ENCODE data around the gene GADD45A. TPM values are rescaled to one million over a fixed set of nuclear protein-coding genes. Genes with fewer than 3 reads are reported as not detected.

Gene GADD45A
- total RNA-seq, 1 experiment from 2014 or later: 34.5 TPM

GRCh38 chr1:67721650-67722291 is 36.8 kb downstream of the GADD45A start (continued):
- no peak for TF ChIP-seq ZNF281 (CRISPR knock-in tag; IDR thresholded peaks at IDR 0.05)

GRCh38 chr1:67722292-67722944 is 37.4 kb downstream of the GADD45A start:
- ChIA-PET CTCF (interaction anchor here (1.6 to 3.2 kb wide), 3 partner anchors 9 to 38 kb away, joined by 3 to 20 read pairs (median 3); no protein-coding TSS in a partner anchor), POLR2A (interaction anchor here (0.5 kb wide), 1 partner anchor 275 kb away, joined by 3 read pairs; no protein-coding TSS in a partner anchor)
- Mint-ChIP-seq H3K4me3 (no peak overlapping the region), H3K9me3 (no peaks in the 10 kb centered on the region), H3K36me3 (no peaks in the 10 kb centered on the region), H3K4me1 (peaks cover 17% of the 10 kb centered on the region), H3K27me3 (ENCODE audit: low read depth) (no peaks in the 10 kb centered on the region), H3K27ac (no peak overlapping the region)
- ATAC-seq: no peak
- no peak for DNase-seq (ENCODE audit: low spot score)
- TF ChIP-seq IRF1 (CRISPR knock-in tag; IDR thresholded peaks at IDR 0.05): no peak

- no peaks in the 10 kb centered on the region for H3K9me3 Mint-ChIP-seq
- H3K4me1 Mint-ChIP-seq: peaks cover 17% of the 10 kb centered on the region
- DNase-seq (ENCODE audit: low spot score) (no peak), ATAC-seq (no peak)
- H3K27ac Mint-ChIP-seq: no peak overlapping the region
- ChIA-PET POLR2A (interaction anchor here (0.5 kb wide), 1 partner anchor 275 kb away, joined by 3 read pairs; no protein-coding TSS in a partner anchor), CTCF (no interaction called here)
- H3K36me3 Mint-ChIP-seq: no peaks in the 10 kb centered on the region
- H3K27me3 Mint-ChIP-seq (ENCODE audit: low read depth): no peaks in the 10 kb centered on the region
- H3K4me3 Mint-ChIP-seq: no peak overlapping the region
- TF ChIP-seq E2F5 (CRISPR knock-in tag; IDR thresholded peaks at IDR 0.05) (no peak), CREM (CRISPR knock-in tag; IDR thresholded peaks at IDR 0.05) (no peak), ZNF219 (CRISPR knock-in tag; IDR thresholded peaks at IDR 0.05; ENCODE audit: borderline replicate concordance) (no peak), GABPB1 (CRISPR knock-in tag; IDR thresholded peaks at IDR 0.05) (no peak), KAT7 (CRISPR knock-in tag; IDR thresholded peaks at IDR 0.05; ENCODE audit: borderline replicate concordance) (no peak), ZMAT4 (CRISPR knock-in tag; IDR thresholded peaks at IDR 0.05) (no peak), ZNF232 (CRISPR knock-in tag; IDR thresholded peaks at IDR 0.05) (no peak), ZNF281 (CRISPR knock-in tag; IDR thresholded peaks at IDR 0.05) (no peak), TCF7 (CRISPR knock-in tag; IDR thresholded peaks at IDR 0.05; ENCODE audit: low read depth) (no peak), TEAD4 (CRISPR knock-in tag; IDR thresholded peaks at IDR 0.05) (no peak), FOXK1 (CRISPR knock-in tag; IDR thresholded peaks at IDR 0.05) (no peak), ATF3 (CRISPR knock-in tag; conservative IDR thresholded peaks at IDR 0.05) (no peak), RORB (CRISPR knock-in tag; IDR thresholded peaks at IDR 0.05) (no peak), PRDM15 (CRISPR knock-in tag; IDR thresholded peaks at IDR 0.05) (no peak), E2F1 (CRISPR knock-in tag; IDR thresholded peaks at IDR 0.05) (no peak)
Measured at GRCh38 chr1:67723126-67723525, 38.1 kb downstream of the GADD45A start.

Data from WTC11 (cell line).